ENCODE data around the gene SNX1. TPM values are rescaled to one million over a fixed set of nuclear protein-coding genes. Genes with fewer than 3 reads are reported as not detected.
"Not testable (repeated sequence)": the region's sequence is repeated elsewhere in the genome, so short reads cannot be mapped to it uniquely, and the experiment has no call there.

The SNX1 gene
- total and polyA plus RNA-seq, 2 experiments from 2014 or later: 36.5 to 36.9 TPM

GRCh38 chr15:64051093-64051402, 44.7 kb upstream of the SNX1 start:
- Histone ChIP-seq H3K4me1 (ENCODE audit: low read depth) (no peaks in the 10 kb centered on the region), H3K9me3 (ENCODE audit: low read depth) (no peaks in the 10 kb centered on the region), H3K27me3 (peaks cover 26% of the 10 kb centered on the region), H3K27ac (no peak overlapping the region), H3K36me3 (no peaks in the 10 kb centered on the region), H3K4me3 (no peak overlapping the region)
- TF ChIP-seq, protein P1, sequence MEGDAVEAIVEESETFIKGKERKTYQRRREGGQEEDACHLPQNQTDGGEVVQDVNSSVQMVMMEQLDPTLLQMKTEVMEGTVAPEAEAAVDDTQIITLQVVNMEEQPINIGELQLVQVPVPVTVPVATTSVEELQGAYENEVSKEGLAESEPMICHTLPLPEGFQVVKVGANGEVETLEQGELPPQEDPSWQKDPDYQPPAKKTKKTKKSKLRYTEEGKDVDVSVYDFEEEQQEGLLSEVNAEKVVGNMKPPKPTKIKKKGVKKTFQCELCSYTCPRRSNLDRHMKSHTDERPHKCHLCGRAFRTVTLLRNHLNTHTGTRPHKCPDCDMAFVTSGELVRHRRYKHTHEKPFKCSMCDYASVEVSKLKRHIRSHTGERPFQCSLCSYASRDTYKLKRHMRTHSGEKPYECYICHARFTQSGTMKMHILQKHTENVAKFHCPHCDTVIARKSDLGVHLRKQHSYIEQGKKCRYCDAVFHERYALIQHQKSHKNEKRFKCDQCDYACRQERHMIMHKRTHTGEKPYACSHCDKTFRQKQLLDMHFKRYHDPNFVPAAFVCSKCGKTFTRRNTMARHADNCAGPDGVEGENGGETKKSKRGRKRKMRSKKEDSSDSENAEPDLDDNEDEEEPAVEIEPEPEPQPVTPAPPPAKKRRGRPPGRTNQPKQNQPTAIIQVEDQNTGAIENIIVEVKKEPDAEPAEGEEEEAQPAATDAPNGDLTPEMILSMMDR (IDR thresholded peaks at IDR 0.05; ENCODE audit: low read depth, low read length): no peak
- DNase-seq (ENCODE audit: low read depth in 1 of 2, low spot score in 1 of 2): no peak

GRCh38 chr15:64051407-64052259, 44.1 kb upstream of the SNX1 start:
- DNase-seq (ENCODE audit: low read depth in 1 of 2, low spot score in 1 of 2): no peak
- H3K36me3 ChIP-seq: no peaks in the 10 kb centered on the region
- TF ChIP-seq, protein P1 (IDR thresholded peaks at IDR 0.05; ENCODE audit: low read depth, low read length): no peak
- no peaks in the 10 kb centered on the region for H3K9me3 ChIP-seq (ENCODE audit: low read depth)
- no peak overlapping the region for H3K4me3 ChIP-seq
- no peaks in the 10 kb centered on the region for H3K4me1 ChIP-seq (ENCODE audit: low read depth)
- no peak overlapping the region for H3K27ac ChIP-seq
- H3K27me3 ChIP-seq: peaks cover 24% of the 10 kb centered on the region

- Histone ChIP-seq H3K9me3 (ENCODE audit: low read depth) (no peaks in the 10 kb centered on the region), H3K4me3 (no peak overlapping the region), H3K4me1 (ENCODE audit: low read depth) (no peaks in the 10 kb centered on the region), H3K27me3 (peaks cover 10% of the 10 kb centered on the region), H3K27ac (no peak overlapping the region), H3K36me3 (no peaks in the 10 kb centered on the region)
- no peak for DNase-seq (ENCODE audit: low read depth in 1 of 2, low spot score in 1 of 2)
- TF ChIP-seq, protein P1 (IDR thresholded peaks at IDR 0.05; ENCODE audit: low read depth, low read length): no peak
Measured at GRCh38 chr15:64052925-64053491, 42.8 kb upstream of the SNX1 start.

DNA sequence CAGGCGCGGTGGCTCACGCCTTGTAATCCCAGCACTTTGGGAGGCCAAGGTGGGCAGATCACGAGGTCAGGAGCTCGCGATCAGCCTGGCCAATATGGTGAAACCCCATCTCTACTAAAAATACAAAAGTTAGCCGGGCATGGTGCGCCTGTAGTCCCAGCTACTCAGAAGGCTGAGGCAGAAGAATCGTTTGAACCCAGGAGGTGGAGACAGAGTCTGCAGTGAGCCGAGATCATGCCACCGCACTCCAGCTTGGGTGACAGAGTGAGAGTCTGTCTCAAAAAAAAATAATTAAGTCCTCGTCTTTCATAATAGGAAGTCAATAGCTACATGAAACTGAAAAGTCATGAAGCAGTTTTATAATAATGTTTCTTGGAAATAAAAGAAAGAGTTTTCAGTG, 42.1 kb upstream of the SNX1 start:
- not testable (repeated sequence) for H3K4me1 ChIP-seq (ENCODE audit: low read depth); H3K36me3 ChIP-seq; H3K9me3 ChIP-seq (ENCODE audit: low read depth); H3K4me3 ChIP-seq; DNase-seq (ENCODE audit: low read depth in 1 of 2, low spot score in 1 of 2); H3K27me3 ChIP-seq; H3K27ac ChIP-seq

DNA sequence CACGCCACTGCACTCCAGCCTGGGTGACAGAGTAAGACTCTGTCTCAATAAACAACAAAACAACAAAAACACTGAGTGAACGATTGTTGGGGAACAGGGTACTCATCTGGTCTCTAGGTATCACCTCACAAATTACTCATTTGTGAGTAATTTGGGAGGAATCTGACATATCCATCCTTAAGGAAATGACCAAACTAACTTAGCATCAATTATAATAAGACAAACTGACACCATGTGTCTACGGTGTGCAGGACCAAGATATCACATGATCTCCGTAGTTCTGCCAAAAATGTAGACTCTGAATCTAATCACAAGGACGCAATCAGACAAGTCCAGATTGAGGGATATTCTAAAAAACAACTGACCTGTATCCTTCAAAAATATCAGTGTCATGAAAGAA, 37.5 kb upstream of the SNX1 start:
- Histone ChIP-seq H3K36me3 (no peaks in the 10 kb centered on the region), H3K9me3 (ENCODE audit: low read depth) (no peaks in the 10 kb centered on the region), H3K4me1 (ENCODE audit: low read depth) (no peaks in the 10 kb centered on the region), H3K4me3 (no peak overlapping the region), H3K27me3 (no peaks in the 10 kb centered on the region), H3K27ac (no peak overlapping the region)
- DNase-seq (ENCODE audit: low read depth in 1 of 2, low spot score in 1 of 2): no peak
- TF ChIP-seq, protein P1 (IDR thresholded peaks at IDR 0.05; ENCODE audit: low read depth, low read length): no peak

DNA sequence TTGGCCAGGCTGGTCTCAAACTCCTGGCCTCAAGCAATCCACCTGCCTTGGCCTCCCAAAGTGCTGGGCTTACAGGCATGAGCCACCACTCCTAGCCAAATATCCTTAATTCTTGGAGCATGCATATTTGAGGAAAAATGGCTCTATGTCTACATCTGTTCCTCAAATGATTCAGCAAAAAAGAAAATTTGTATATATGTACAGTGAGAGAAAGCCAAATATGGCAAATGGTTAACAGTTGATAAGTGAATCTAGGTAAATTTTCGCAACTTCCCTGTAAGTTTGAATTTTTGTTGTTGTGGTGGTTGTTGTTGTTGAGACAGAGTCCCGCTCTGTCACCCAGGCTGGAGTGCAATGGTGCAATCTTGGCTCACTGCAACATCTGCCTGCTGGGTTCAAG, 36.7 kb upstream of the SNX1 start:
- not testable (repeated sequence) for H3K27me3 ChIP-seq; H3K4me1 ChIP-seq (ENCODE audit: low read depth); H3K27ac ChIP-seq; H3K9me3 ChIP-seq (ENCODE audit: low read depth); H3K4me3 ChIP-seq; DNase-seq (ENCODE audit: low read depth in 1 of 2, low spot score in 1 of 2); H3K36me3 ChIP-seq

Measured in cardiac muscle cell (in vitro differentiated cells and primary cell).